Measurements from ENCODE around the gene XYLB.

DNA sequence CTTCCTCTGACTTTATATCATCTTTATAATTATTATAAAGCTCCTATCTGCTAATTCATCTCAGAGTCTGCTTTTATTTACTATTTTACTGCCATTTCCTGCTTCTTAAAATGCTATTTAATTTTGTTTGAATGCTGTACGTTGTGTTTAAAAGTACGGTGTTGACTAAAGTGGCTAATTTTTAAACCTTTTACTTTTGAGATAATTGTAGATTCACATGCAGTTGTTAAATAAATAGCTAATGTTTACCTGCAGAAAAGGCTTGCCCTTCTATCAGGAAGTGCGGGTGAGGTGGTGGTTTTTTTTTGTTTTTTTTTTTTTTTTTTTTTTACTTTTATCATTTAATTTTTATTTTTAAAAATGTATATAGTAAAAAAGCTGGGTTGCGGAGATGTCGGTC, 41.3 kb downstream of the XYLB start:
- TF ChIP-seq SIN3A (IDR thresholded peaks at IDR 0.05; ENCODE audit: borderline replicate concordance, insufficient read depth, low read length) (no peak), POLR2AphosphoS5 (IDR thresholded peaks at IDR 0.05; ENCODE audit: low read depth, low read length) (no peak)
